ENCODE measurements around the gene SAE1.

SAE1 gene

DNA sequence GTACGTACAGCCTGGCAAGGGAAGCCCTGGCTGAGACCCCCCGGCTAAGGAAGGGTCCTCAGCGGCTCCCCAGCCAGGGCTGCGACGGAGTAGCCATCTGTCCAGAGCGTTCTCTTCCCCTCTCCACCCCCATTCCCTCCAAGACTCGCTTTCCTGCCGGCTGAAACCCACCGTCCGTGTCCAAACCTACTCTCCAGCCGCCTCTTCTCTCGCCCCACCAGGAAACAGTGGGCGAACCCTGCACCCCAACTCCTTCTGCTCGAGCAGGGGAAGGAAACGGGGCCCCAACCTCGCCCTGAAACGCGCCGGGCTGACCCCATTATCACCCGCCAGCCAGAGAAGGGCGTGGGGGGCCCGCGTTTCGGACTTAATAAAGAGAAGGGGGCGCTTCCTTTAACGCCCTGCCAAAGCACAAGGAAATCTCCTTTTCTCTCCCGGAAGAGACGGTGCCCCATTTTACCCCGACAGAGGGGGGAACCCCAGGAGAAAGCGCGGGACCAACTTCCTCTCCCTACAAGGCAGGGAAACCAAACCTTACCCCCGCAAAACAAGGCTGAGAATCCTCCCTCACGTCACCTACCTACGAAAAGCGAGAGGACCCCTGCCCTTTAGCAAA, 19.5 kb upstream of the SAE1 start:
- Mint-ChIP-seq H3K4me3 (peak overlapping the region; percentile 95), H3K4me1 (peaks cover 34% of the 10 kb centered on the region), H3K27me3 (no peaks in the 10 kb centered on the region), H3K9me3 (no peaks in the 10 kb centered on the region), H3K36me3 (peaks cover 13% of the 10 kb centered on the region), H3K27ac (peak overlapping the region; percentile 99)
- DNase-seq (ENCODE audit: low spot score in 2 of 2) (peak; percentile 21 to 43), ATAC-seq (ENCODE audit: low read depth) (no peak)

- ATAC-seq (ENCODE audit: low read depth) (no peak), DNase-seq (ENCODE audit: low spot score in 2 of 2) (peak in 1 of 2 donors; percentile 23)
- peaks cover 13% of the 10 kb centered on the region for H3K36me3 Mint-ChIP-seq
- H3K27me3 Mint-ChIP-seq = no peaks in the 10 kb centered on the region
- H3K9me3 Mint-ChIP-seq = no peaks in the 10 kb centered on the region
- peaks cover 31% of the 10 kb centered on the region for H3K4me1 Mint-ChIP-seq
- peak overlapping the region; percentile 99 for H3K27ac Mint-ChIP-seq
- H3K4me3 Mint-ChIP-seq = peak overlapping the region; percentile 95
Measured at GRCh38 chr19:47111682-47112165, 18.9 kb upstream of the SAE1 start.

- peak overlapping the region; percentile 95 for H3K4me3 Mint-ChIP-seq
- peaks cover 13% of the 10 kb centered on the region for H3K36me3 Mint-ChIP-seq
- DNase-seq (ENCODE audit: low spot score in 2 of 2) (peak; percentile 81 to 82), ATAC-seq (ENCODE audit: low read depth) (peak; percentile 33)
- no peaks in the 10 kb centered on the region for H3K27me3 Mint-ChIP-seq
- H3K27ac Mint-ChIP-seq = peak overlapping the region; percentile 99
- H3K4me1 Mint-ChIP-seq = peaks cover 24% of the 10 kb centered on the region
- H3K9me3 Mint-ChIP-seq = no peaks in the 10 kb centered on the region
Measured at GRCh38 chr19:47112166-47112996, 18.3 kb upstream of the SAE1 start.

DNA sequence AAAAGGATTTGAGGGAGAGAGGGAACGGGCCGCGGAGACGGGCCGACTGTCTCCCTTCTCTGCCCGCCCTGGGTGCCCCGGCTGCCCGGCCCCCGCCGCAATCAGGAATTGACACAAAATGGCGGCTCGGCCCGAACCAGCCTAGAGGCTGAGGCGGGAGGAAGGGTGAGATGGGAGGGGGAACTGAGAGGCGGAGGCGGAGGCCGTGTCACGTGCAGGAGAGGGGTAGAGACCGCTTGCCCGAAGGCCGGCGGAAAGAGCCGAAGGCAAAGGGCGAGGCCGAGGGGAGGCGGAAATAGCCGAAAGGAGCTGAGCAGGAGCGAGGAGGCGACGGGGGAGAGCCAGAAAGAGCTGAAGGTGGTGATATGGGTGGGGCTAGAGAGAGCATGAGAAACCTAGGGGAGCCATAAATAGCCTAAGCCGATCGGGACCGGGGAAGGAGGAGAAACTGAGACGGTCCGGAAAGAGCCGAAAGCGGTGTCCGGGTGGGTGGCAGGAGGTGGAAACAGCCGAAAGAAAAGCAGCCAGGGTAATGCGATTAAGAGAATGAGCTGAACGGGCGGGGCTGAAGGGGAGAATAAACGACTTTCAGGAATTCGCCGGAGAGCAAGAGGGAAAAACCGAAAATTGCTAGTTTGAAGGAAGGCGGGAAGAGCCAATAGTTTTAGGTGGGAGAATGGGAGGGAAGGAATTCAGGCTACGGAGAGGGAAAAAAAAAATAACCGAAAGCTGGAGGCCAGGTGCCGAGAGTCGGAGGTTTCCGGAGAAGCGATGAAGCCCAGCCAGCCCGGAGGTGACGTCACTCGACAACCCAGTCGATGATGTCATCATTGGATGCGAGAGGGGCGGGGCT, 17.4 kb upstream of the SAE1 start, which contains the start of gene ZC3H4:
TSS of gene ZC3H4 (minus strand) at position 780 of the 853 bp plus-strand sequence. CDS start 1,192 bp downstream, outside the sequence.
- Mint-ChIP-seq H3K4me3 (peak within 1 kb of the TSS; percentile 95), H3K27ac (peak within 1 kb of the TSS; percentile 99), H3K9me3 (no peaks in the 10 kb centered on the region), H3K4me1 (peaks cover 16% of the 10 kb centered on the region), H3K36me3 (peaks cover 11% of the 10 kb centered on the region), H3K27me3 (no peaks in the 10 kb centered on the region)
- peak; percentile 75 for ATAC-seq (ENCODE audit: low read depth)
- peak; percentile 97 to 99 for DNase-seq (ENCODE audit: low spot score in 2 of 2)

- Mint-ChIP-seq H3K27me3 (no peaks in the 10 kb centered on the region), H3K4me3 (peak overlapping the region; percentile 95), H3K36me3 (peaks cover 11% of the 10 kb centered on the region), H3K4me1 (peaks cover 15% of the 10 kb centered on the region), H3K27ac (peak overlapping the region; percentile 99), H3K9me3 (no peaks in the 10 kb centered on the region)
- no peak for ATAC-seq (ENCODE audit: low read depth)
- peak in 1 of 2 donors; percentile 11 for DNase-seq (ENCODE audit: low spot score in 2 of 2)
Measured at GRCh38 chr19:47113850-47114651, 16.6 kb upstream of the SAE1 start.

- Mint-ChIP-seq H3K9me3 (no peaks in the 10 kb centered on the region), H3K27ac (no peak overlapping the region), H3K4me1 (peaks cover 2% of the 10 kb centered on the region), H3K36me3 (no peaks in the 10 kb centered on the region), H3K27me3 (peaks cover 3% of the 10 kb centered on the region), H3K4me3 (no peak overlapping the region)
- DNase-seq (ENCODE audit: low spot score in 2 of 2) = no peak
- no peak for ATAC-seq (ENCODE audit: low read depth)
Measured at GRCh38 chr19:47120470-47121067, 10.1 kb upstream of the SAE1 start.

- H3K4me3 Mint-ChIP-seq = no peak overlapping the region
- DNase-seq (ENCODE audit: low spot score in 2 of 2) (no peak), ATAC-seq (ENCODE audit: low read depth) (no peak)
Measured at GRCh38 chr19:47122359-47123335, 8.0 kb upstream of the SAE1 start.

DNA sequence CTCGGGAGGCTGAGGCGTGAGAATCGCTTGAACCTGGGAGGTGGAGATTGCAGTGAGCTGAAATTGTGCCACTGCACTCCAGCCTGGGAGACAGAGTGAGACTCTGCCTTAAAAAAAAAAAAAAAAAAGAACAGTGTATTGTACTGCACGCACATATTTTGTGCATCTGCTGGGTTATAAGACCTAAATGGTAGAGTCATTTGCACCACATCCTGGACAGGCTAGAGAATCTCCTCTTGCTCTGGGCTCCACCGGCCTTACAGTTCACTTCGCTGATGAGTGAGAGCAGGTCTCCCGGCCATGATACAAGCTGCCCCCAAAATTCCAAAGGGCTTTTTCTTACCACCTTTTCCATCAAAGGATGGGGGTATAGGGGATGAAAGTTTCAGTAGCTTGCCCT, 7.2 kb upstream of the SAE1 start:
- Mint-ChIP-seq H3K27ac (no peak overlapping the region), H3K4me3 (no peak overlapping the region), H3K36me3 (no peaks in the 10 kb centered on the region), H3K27me3 (peaks cover 3% of the 10 kb centered on the region), H3K9me3 (no peaks in the 10 kb centered on the region), H3K4me1 (peaks cover 2% of the 10 kb centered on the region)
- no peak for DNase-seq (ENCODE audit: low spot score in 2 of 2)
- no peak for ATAC-seq (ENCODE audit: low read depth)

More at GRCh38 chr19:47122359-47123335, 8.0 kb upstream of the SAE1 start:
- Mint-ChIP-seq H3K27me3 (peaks cover 3% of the 10 kb centered on the region), H3K4me1 (peaks cover 2% of the 10 kb centered on the region), H3K27ac (no peak overlapping the region), H3K9me3 (no peaks in the 10 kb centered on the region), H3K36me3 (no peaks in the 10 kb centered on the region)

- peak; percentile 64 for ATAC-seq (ENCODE audit: low read depth)
- H3K27me3 Mint-ChIP-seq = peaks cover 3% of the 10 kb centered on the region
- H3K9me3 Mint-ChIP-seq = no peaks in the 10 kb centered on the region
- peak; percentile 31 to 50 for DNase-seq (ENCODE audit: low spot score in 2 of 2)
- no peaks in the 10 kb centered on the region for H3K36me3 Mint-ChIP-seq
- peaks cover 2% of the 10 kb centered on the region for H3K4me1 Mint-ChIP-seq
- no peak overlapping the region for H3K27ac Mint-ChIP-seq
- H3K4me3 Mint-ChIP-seq = no peak overlapping the region
Measured at GRCh38 chr19:47124937-47125668, 5.5 kb upstream of the SAE1 start.

GRCh38 chr19:47125669-47125938, 5.0 kb upstream of the SAE1 start:
- H3K4me1 Mint-ChIP-seq = peaks cover 6% of the 10 kb centered on the region
- H3K36me3 Mint-ChIP-seq = no peaks in the 10 kb centered on the region
- peaks cover 3% of the 10 kb centered on the region for H3K27me3 Mint-ChIP-seq
- no peak overlapping the region for H3K4me3 Mint-ChIP-seq
- no peak for DNase-seq (ENCODE audit: low spot score in 2 of 2)
- ATAC-seq (ENCODE audit: low read depth) = no peak
- H3K9me3 Mint-ChIP-seq = peaks cover 2% of the 10 kb centered on the region
- H3K27ac Mint-ChIP-seq = no peak overlapping the region

GRCh38 chr19:47129579-47129978, 1.1 kb upstream of the SAE1 start:
- Mint-ChIP-seq H3K27ac (no peak overlapping the region), H3K9me3 (peaks cover 2% of the 10 kb centered on the region), H3K4me1 (peaks cover 25% of the 10 kb centered on the region), H3K27me3 (peaks cover 1% of the 10 kb centered on the region), H3K36me3 (no peaks in the 10 kb centered on the region), H3K4me3 (no peak overlapping the region)
- ATAC-seq (ENCODE audit: low read depth) (no peak), DNase-seq (ENCODE audit: low spot score in 2 of 2) (no peak)
